GM18511 (cell line): ENCODE data around the gene UGT2A3.

Experiments
- ATAC-seq: cut with Tn5 transposase; IDR thresholded peaks from one replicate; pipeline ENCODE4 v1.9.1; 2021; ENCODE audit warnings: mild to moderate bottlenecking, moderate library complexity; ENCODE audit not compliant: unreplicated experiment

Gene UGT2A3

DNA sequence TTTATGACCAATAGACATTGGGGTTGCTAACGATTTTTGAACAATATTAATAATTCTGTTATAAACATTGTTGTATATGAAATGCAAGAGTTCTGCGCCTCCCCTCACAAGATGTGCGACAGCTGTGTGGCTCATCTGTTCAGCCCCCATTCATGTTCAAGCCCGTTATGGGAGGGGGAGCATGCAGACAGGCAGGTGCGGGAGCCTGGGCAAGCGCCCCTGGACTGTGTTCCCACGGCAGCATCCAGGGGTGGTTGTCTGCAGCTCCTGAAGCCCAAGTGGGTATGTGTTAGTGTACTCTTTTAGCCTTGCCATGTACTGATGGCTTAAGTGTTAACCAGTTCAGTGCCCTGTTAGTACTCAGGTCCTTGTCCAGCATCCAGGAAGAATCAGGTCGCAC lies 34.6 kb downstream of the UGT2A3 start:
- no peak for ATAC-seq

DNA sequence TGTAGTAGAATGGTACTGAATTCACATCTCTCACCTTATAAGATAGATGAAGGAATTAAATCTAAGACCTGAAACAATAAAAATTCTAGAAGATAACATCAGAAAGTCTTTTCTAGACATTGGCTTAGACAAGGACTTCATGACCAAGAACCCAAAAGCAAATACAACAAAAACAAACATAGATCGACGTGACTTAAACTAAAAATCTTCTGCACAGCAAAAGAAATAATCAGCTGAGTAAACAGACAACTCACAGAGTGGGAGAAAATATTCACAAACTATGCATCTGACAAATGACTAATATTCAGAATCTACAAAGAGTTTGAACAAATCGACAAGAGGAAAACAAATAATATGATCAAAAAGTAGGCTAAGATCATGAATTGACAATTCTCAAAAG lies 38.8 kb downstream of the UGT2A3 start:
- ATAC-seq: no peak

DNA sequence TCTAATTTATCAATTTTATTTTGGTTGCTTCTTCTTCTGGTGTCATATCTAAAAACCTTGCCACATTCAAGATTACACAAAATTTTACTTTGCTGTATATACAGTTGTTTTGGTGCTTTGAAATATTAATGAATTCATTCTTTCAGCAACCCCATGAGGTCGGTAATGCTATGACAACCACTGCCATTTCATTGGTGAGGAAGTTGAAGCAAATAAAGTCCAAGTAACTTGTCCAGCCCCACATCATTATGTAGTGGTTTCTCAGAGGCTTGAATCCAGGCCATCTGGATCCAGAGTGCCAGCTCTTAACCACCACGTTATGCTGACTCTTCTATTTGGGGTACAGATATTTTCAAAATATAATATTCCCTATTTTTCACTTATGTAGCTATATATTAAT lies 42.2 kb downstream of the UGT2A3 start:
- ATAC-seq: no peak

DNA sequence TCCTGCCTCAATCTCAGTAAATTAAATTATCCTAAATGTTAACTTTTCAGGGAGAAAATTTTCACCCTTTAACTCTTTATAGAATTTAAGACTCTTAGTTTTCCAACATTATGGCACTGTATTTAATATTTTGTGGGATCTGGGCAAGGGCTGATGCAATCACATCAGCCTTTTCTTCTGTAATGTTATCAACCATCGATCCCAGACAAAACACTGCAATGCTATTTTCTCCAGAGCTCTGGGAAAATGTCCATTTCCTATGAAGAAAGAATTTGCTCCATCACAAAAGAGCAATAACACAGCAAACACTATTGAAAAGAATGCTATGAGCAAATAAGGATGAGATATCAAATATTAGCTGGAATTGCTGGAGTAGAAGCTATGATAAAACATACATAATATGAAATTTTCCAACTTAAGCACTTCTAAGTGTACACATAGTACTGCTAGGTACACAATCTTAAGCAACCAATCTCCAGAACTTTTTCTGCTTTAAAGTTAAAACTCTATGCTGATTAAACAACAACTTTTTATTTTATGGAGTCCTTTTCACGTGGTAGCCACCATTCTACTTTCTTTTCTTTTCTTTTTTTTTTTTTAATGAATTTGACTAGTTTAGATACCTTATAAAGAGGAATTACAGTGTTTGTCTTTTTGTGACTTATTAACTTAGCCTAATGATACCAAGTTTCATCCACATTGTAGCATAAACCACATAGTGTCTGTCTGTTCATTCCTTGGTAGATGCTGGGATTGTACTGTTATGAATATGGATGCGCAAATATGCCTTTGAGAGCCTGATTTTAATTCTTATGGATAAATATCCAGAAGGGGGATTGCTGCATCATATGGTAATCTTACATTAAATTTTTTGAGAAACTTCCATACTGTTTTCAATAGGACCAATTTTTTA lies 43.6 kb downstream of the UGT2A3 start:
- ATAC-seq: no peak

DNA sequence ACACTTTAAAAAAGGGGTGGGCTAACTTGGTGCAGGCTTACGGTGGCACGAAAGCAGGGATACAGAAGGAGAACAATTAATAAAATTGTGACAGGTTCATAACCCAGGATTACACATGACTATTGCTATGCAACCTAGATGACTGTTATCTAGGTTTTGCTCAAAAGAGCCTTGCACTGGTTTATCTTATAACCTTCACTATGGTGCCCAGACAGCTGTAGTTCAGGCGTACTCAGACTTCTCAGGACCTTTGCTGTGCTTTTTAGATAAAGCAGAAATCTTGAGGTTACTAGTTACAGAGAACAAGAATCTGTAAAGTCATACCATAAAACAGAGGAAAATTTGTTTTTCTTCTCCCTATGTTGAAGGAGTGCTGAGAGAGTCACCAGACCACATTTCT lies 44.4 kb downstream of the UGT2A3 start:
- ATAC-seq: no peak

DNA sequence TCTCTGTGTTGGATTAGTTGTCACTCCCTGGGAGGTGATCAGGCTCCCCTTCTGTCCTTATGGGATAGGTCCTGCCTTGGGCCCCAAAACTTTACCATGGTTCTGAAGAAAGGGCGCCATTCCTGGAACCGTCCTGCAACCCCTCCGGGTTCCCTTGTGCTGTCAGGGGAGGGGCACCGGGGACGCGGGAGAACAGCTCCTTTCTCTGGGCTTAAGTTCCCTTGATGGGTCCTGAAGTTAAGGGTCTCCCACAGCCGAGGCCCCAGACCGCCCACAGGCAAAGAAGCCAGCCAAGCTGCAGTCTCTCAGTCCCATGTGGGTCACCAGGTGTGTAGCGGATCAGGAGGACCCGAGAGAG lies 44.8 kb downstream of the UGT2A3 start:
- ATAC-seq: no peak

DNA sequence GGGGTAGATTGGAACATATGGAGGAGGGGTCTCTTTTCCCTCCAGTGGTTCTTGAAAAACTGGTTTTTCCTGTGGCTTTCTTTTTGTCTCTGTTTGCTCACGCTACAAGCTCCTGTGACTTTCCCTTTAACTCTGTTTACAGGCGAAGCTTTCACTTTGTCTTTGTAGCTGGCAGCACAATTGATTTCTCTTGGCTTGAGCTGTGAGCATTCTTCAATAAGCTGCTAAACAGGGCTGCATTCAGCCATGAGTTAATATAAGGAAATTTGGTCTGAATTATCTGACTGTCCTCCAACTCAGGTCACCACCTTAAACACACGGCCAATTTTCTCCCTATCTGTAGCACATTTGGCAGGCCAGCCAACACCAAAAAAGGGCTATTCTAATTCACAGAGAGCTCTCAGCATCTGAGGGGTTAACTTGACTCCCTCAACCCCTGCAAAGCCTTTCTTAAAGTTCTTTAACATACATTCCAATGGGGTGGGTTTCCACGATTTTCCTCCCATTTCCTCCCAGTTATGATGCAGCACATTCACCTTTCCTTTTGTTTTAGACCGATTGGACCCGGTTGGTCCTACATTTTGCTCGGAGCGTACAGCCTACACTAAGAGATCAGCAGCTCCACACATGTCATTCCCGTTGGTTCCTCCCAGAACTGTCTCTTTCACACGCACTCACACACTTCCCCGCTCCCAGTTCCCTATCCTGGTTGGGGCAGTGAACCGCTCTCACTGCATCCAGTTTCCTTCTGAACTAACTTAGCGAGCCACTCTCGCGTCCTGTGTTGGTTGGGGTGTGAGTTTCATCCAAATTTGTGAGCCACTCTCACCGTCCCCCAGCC lies 45.4 kb downstream of the UGT2A3 start:
- no peak for ATAC-seq

DNA sequence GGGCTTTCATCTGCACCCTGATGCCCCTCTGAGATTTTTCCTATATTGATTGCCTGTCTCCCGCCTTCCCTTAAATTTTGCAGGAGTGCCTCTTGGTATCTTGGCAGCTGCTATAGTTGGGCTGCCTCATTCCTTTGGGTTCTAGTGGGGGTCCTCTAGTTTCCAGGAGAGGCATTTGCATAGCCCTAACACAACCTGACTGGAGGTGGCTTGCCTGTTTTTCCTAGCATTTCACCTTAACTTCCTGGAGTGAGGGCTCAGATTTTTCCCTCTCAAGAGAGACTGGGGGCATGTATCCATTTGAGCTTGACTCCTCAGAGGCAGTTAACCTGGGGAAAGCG lies 46.0 kb downstream of the UGT2A3 start:
- ATAC-seq: no peak

DNA sequence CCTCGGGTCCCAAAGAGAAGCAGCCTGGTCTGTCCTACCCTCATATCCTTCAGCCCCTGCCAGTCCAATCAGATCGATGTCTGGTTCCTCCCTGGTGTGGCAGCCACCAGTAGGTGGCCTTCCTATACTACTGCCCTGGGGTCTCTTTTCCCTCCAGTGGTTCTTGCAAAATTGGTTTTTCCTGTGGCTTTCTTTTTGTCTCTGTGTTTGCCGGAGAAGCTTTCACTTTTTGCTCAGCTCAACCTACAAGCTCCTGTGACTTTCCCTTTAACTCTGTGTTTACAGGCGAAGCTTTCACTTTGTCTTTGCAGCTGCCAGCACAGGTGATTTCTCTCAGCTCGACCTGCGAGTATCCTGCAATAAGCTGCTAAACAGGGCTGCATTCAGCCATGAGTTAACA lies 46.8 kb downstream of the UGT2A3 start:
- ATAC-seq: peak; percentile 63

DNA sequence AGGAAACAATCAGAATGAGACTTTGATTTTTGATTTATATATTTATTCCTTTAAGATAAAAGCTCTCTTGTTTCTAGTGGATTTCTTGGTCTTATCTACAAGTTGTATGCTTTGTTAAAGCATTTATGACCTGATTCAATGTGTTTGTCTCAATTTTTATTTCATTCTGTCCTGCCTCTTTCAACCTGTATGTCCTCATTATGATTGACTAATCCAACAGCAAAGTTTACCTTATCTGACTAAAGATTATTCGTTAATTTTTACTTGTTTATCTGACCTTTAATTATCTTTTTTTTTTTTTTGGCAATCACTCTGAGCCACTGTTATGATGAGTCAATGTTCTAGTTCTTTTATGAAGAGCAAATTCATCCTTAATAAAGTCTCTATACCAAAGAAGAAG lies 54.9 kb downstream of the UGT2A3 start:
- no peak for ATAC-seq

DNA sequence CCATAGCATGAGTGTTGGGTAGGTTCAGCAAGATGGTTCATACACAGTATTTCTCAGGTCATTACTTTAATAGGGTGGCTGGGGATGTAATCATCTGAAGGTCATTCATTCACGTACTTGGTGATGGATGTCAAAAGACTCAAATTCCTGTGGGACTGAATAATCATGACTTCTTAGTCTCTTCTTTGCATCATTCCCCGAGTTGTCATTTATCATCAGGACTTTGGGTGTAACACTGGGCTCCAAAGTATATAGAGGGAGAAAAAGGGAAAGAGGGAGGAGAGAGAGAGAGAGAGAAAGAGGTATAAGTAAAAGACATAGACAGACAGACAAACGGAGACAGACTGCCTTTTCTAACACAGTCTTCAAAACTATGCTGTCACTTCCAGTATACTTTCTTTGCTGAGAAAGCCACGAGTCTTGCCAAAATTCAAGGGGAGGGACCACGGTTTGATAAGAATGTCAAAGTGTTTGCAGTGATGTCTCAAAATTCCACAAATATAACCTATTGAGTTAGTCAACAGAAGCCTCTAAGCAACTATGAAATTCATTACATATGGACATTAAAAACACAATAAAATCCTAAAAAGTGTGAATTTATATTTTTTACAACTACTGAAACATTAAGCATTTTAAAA lies 55.9 kb downstream of the UGT2A3 start:
- no peak for ATAC-seq

DNA sequence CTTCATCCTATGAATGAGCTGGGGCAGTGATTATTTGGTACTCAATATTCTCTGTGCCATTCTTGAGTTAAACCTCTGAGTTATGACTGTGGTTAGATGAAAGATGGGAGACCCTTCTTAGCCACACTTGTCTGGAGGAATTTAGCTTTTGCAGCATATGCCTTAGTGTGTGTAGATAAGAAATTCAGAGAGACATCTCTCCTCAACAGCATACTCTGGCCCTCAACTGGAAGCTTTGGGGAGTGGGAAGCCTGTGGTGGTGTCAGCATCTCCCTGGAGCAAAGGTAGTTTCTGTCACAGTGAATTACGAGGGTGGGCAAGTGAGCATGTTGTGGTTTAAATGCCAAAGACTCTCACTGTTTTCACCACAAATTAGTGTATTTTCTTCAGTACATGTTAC lies 58.7 kb downstream of the UGT2A3 start:
- ATAC-seq: no peak

DNA sequence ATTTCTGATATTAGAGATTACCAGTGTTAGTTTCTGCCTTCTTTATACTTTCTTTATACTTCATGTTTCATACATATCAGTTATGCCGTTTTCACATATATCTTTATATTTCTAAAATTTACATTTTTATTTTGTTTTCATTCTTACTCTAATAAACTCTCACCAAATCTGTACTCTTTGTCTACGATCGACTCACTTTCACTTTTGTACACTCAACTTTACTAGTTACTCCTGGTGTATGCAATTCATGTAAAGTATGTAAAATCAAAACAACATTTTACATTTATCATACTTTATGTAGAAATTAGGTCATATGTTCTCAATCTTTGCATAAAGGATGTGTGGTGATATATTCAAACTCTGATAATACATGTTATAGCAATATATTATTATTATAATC lies 59.9 kb downstream of the UGT2A3 start:
- no peak for ATAC-seq

DNA sequence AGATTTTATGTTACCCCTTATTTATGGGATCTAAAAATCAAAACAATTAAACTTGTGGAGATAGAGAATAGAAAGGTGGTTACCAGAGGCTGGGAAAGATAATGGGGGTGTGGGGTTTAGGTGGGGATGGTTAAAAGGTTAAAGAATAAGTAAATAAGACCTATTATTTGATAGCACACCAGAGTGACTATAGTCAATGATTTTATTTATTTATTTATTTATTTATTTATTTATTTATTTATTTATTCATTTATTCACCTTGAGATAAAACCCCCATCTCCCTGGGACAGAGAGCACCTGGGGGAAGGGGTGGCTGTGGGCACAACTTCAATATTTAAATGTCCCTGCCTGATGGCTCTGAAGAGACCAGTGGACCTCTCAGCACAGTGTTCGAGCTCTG lies 66.1 kb downstream of the UGT2A3 start:
- no peak for ATAC-seq

DNA sequence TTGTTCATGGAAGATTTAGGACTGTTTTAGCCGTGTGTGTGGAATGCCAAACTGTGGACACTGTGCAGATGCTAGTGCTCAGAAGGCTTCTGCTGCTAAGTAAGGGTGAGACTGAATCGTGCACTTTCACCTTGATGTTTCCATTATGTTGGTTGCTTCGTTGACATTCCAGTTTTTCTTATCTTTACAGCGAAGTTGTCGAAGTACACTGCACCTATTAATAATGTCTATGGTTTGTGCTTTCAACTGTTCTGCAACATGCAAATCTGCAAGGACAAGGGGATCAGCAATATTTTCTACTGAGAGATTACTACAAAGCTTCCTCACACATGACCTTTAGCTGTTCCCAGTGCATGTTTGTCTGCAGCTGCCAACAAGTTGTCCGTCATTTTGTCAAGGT lies 67.7 kb downstream of the UGT2A3 start:
- ATAC-seq: no peak
